ENCODE data around the gene MAN2B2. TPM values are rescaled to one million over a fixed set of nuclear protein-coding genes. Genes with fewer than 3 reads are reported as not detected.

Gene MAN2B2
- total RNA-seq, 1 donor from 2014 or later: 24.0 TPM

GRCh38 chr4:6538575-6538974 lies 36.4 kb upstream of the MAN2B2 start:
- no peak overlapping the region for H3K4me3 ChIP-seq (ENCODE audit: low read depth, low read length)
- TF ChIP-seq, protein P1, sequence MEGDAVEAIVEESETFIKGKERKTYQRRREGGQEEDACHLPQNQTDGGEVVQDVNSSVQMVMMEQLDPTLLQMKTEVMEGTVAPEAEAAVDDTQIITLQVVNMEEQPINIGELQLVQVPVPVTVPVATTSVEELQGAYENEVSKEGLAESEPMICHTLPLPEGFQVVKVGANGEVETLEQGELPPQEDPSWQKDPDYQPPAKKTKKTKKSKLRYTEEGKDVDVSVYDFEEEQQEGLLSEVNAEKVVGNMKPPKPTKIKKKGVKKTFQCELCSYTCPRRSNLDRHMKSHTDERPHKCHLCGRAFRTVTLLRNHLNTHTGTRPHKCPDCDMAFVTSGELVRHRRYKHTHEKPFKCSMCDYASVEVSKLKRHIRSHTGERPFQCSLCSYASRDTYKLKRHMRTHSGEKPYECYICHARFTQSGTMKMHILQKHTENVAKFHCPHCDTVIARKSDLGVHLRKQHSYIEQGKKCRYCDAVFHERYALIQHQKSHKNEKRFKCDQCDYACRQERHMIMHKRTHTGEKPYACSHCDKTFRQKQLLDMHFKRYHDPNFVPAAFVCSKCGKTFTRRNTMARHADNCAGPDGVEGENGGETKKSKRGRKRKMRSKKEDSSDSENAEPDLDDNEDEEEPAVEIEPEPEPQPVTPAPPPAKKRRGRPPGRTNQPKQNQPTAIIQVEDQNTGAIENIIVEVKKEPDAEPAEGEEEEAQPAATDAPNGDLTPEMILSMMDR (IDR thresholded peaks at IDR 0.05; ENCODE audit: insufficient read depth, low read length, poor library complexity, severe bottlenecking): no peak
- no peaks in the 10 kb centered on the region for H3K36me3 ChIP-seq (ENCODE audit: control insufficient read depth, insufficient read depth, low read length)
- no peak for DNase-seq (ENCODE audit: low read depth)
- peaks cover 8% of the 10 kb centered on the region for H3K27me3 ChIP-seq (ENCODE audit: control insufficient read depth, insufficient read depth, low read length)

GRCh38 chr4:6539009-6539764 lies 35.8 kb upstream of the MAN2B2 start:
- H3K27me3 ChIP-seq (ENCODE audit: control insufficient read depth, insufficient read depth, low read length): peaks cover 8% of the 10 kb centered on the region
- no peak for DNase-seq (ENCODE audit: low read depth)
- no peaks in the 10 kb centered on the region for H3K36me3 ChIP-seq (ENCODE audit: control insufficient read depth, insufficient read depth, low read length)
- TF ChIP-seq, protein P1 (IDR thresholded peaks at IDR 0.05; ENCODE audit: insufficient read depth, low read length, poor library complexity, severe bottlenecking): no peak
- no peak overlapping the region for H3K4me3 ChIP-seq (ENCODE audit: low read depth, low read length)

DNA sequence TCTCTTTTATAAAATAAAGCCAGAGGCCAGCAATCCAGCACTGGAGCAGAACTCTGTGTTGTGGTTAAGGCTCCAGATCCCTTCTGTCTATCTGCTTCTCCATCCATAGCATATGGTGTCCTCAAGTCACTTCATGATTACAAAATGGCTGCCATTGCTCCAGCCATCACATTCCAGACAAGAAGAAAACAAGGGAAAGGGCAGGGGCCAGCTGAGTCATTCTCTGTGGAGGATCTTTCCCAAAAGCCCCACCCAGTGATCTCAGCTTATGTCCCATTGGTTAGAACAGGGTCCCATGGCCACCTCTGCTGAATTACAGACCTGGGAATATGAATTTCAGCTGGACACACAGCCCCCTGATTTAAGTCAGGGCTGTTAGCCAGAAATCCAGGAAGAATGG lies 34.1 kb upstream of the MAN2B2 start:
- no peaks in the 10 kb centered on the region for H3K36me3 ChIP-seq (ENCODE audit: control insufficient read depth, insufficient read depth, low read length)
- TF ChIP-seq, protein P1 (IDR thresholded peaks at IDR 0.05; ENCODE audit: insufficient read depth, low read length, poor library complexity, severe bottlenecking): no peak
- no peak for DNase-seq (ENCODE audit: low read depth)
- no peak overlapping the region for H3K4me3 ChIP-seq (ENCODE audit: low read depth, low read length)
- peaks cover 8% of the 10 kb centered on the region for H3K27me3 ChIP-seq (ENCODE audit: control insufficient read depth, insufficient read depth, low read length)

- no peak overlapping the region for H3K4me3 ChIP-seq (ENCODE audit: low read depth, low read length)
- no peaks in the 10 kb centered on the region for H3K36me3 ChIP-seq (ENCODE audit: control insufficient read depth, insufficient read depth, low read length)
- TF ChIP-seq, protein P1 (IDR thresholded peaks at IDR 0.05; ENCODE audit: insufficient read depth, low read length, poor library complexity, severe bottlenecking): no peak
- DNase-seq (ENCODE audit: low read depth): no peak
- peaks cover 8% of the 10 kb centered on the region for H3K27me3 ChIP-seq (ENCODE audit: control insufficient read depth, insufficient read depth, low read length)
Observed at GRCh38 chr4:6541789-6542188, 33.2 kb upstream of the MAN2B2 start.

- Histone ChIP-seq H3K4me3 (ENCODE audit: low read depth, low read length) (no peak overlapping the region), H3K27me3 (ENCODE audit: control insufficient read depth, insufficient read depth, low read length) (peaks cover 8% of the 10 kb centered on the region), H3K36me3 (ENCODE audit: control insufficient read depth, insufficient read depth, low read length) (no peaks in the 10 kb centered on the region)
- TF ChIP-seq, protein P1 (IDR thresholded peaks at IDR 0.05; ENCODE audit: insufficient read depth, low read length, poor library complexity, severe bottlenecking): no peak
- DNase-seq (ENCODE audit: low read depth): no peak
Observed at GRCh38 chr4:6542951-6543350, 32.0 kb upstream of the MAN2B2 start.

- H3K4me3 ChIP-seq (ENCODE audit: low read depth, low read length): no peak overlapping the region
- TF ChIP-seq, protein P1 (IDR thresholded peaks at IDR 0.05; ENCODE audit: insufficient read depth, low read length, poor library complexity, severe bottlenecking): no peak
- H3K27me3 ChIP-seq (ENCODE audit: control insufficient read depth, insufficient read depth, low read length): peaks cover 19% of the 10 kb centered on the region
- DNase-seq (ENCODE audit: low read depth): no peak
- no peaks in the 10 kb centered on the region for H3K36me3 ChIP-seq (ENCODE audit: control insufficient read depth, insufficient read depth, low read length)
Observed at GRCh38 chr4:6546091-6546490, 28.9 kb upstream of the MAN2B2 start.

All from kidney epithelial cell (primary cell).